HG03439 (cell line): ENCODE measurements around the gene PAPPA2.
"Not testable (repeated sequence)": the region's sequence is repeated elsewhere in the genome, so short reads cannot be mapped to it uniquely, and the experiment has no call there.

Experiments used
- ATAC-seq: cut with Tn5 transposase; IDR thresholded peaks from one replicate; pipeline ENCODE4 v1.9.1; 2021; ENCODE audit warnings: mild to moderate bottlenecking, moderate library complexity; ENCODE audit not compliant: unreplicated experiment

Gene PAPPA2

DNA sequence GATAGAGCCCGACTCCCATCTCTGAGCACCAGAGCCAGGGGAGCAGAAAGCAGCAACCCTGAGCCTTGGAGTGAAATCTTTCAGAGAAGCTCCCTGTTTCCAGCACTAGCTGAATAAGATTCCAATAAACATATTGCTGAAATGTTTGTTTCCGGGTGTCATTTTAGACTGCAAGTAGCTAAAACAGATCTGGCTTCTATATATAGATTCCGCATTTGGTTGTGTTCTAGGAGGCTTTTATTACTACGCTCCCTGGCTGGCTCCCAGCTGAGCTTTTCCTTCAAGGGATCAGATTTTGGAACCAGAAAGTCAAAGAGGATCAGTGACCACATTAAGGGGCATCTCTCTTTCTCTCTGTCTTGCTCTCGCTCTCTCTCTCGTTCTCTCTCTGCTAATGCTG, 88.2 kb downstream of the PAPPA2 start:
- no peak for ATAC-seq

DNA sequence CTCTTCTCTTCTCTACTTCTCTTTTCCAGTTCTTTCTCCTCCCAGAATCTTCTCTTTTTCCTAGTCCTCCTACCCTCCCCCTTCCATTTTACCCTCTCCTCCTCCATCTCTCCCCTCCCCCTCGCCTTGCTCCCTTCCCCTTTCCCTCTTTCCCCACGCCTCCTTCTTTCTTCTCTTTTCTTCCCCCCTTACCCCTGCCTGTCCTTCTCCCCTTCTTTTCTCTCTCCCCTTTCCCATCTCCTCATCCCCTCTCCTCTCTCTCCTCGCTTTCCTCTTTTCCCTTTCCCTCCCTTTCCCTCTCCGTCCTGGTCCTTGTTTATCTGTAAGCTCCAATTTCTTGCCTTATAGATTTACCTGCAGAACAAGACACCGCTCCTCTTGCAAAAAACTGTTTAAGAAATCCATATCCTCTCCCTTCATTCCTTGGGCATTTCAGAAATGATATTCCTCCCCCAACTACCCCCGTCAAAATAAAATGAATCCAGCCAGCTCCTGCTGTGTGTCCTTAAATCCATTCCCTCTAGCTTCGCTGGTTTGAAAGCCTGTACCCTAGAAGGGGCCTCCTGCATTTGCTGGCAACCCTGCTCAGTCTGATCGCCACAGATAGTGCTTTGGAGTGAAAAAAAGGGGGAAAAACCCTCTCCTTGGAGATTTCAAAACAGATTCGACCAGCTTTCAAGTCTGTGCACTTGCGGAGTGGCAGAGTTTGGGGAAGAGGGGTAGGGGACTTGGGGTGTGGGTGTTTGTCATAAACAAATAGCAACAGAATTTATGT, 89.4 kb downstream of the PAPPA2 start:
- no peak for ATAC-seq

DNA sequence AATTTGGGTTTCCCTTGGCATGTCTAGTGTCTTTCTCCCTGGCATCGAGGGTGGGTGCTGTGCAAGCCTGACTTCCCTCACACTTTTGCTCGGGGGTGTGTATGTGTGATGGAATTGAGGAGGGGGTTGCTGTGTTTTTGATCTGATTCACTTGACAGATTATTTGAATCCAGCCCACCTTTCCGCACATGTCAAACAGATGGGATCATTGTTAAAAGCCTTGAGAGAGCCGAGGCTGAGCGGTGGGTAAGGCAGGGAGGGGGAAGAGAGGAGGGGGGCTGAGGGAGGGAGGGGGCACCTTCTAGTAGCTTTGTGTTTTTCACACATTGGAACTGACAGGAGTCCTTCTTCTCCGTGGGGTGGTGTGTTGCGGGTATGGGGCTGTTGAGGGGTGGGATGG, 90.0 kb downstream of the PAPPA2 start:
- ATAC-seq: no peak

DNA sequence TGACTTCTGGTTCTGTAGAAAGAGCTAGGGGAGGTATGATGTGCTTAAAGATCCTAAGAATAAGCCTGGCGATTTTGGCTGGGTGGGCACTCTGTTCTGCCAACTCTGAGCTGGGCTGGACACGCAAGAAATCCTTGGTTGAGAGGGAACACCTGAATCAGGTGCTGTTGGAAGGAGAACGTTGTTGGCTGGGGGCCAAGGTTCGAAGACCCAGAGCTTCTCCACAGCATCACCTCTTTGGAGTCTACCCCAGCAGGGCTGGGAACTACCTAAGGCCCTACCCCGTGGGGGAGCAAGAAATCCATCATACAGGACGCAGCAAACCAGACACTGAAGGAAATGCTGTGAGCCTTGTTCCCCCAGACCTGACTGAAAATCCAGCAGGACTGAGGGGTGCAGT, 93.3 kb downstream of the PAPPA2 start:
- ATAC-seq: no peak

DNA sequence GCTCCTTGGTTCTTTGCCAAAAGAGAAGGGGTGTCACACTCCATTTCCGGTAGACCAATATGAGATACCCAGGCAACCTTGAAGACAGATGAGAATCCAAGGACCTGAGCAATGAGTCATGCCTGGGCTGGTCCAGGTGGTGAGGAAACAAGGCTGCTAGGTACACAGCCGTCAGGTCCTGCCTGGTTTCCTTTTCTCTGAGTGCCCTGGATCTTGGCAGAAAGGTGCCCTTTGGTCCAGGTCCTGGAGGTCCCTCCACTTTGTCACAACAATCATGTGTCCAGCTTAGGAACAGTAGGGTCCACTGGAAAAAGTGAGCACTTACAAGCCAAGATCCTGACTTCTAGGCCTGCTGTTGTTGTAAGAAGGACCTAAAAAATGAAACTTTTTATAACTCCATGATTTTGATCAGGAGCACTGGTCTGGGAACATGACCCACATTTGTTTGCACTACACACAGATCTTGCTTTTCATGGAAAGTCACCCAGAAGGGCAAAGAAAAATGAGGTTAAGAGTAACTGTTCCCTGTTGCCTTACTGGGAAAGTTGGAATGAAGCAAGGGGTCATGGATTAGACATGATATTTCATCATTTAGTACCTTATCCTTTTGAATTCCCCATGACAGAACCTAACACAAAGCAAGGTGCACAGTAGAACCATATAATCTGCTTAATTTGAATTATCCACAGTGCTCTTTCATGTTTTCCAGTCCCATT, 94.7 kb downstream of the PAPPA2 start:
- ATAC-seq: no peak

DNA sequence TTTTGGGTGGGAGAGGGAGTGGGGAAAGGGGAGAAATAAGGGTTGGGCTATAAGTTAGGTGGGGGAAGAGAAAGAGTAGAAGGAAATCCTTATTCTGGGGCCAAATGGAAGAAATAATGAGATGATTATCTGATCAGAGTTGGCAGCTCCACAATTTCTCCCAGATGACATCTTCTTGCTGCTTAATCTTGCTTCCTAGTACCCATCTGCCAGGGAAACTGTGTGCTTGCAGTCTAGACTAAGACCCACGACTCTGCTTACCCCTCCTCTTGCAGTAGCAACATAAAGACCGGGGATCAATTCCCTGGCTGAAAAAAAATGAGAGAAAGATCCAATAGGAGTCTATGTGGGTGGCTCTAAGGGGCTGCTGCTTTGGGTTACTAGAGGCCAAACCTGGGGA, 95.6 kb downstream of the PAPPA2 start:
- no peak for ATAC-seq

DNA sequence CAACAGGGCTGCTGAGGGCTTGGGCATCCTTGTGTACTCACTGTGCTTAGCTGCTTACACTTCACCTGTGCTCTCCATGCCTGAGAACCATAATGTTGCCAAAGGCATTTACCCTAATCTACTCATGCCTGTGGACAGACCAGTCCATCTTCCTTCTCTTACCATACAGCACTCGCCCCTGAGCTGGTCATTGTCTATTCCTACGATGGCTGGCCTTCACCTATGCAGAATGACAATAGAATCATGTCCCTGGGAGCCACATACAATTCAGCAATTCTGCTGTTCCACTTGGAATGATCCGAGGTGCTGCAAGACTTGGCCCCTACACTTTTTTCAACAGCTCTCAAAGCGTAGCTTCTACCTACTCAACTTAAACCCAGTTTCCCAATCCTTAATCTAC, 96.5 kb downstream of the PAPPA2 start:
- no peak for ATAC-seq

DNA sequence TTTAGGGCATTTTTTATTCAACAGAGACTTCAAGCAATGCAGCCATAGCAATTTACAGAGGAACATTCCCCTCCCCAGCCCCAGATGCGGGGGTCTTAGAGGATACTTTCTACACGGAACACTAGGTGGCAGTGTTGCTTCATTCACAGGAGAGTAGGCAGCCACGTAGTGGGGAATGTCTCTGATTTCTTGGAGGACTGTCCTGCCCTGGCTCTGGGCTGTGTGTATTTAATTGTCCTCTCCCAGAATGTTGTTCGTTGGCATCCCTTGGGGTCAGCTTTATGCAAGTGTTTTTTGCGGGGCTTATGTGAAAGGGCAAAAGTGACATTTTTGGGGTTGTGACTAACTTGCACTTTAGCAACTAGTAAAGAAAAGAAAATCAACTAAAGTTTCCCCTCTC, 96.9 kb downstream of the PAPPA2 start:
- no peak for ATAC-seq

DNA sequence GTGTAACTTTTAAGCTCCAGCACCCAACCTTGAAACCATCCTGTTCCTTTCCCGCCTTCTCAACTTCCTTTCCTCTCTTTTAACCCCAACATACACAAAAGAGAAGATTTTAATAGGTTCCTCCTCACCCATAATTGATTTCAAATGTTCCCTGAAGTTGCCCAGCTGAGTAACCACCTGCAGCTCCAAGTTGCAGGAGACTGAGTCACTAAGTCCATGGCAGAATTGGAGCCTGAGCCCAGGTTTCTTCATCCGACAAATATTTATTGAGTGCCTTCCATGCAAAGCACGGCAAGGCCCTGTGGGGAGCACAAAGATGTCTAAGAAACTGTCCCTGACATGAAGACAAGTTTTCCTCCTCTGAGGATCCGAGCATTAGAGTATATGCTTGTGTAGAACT, 97.7 kb downstream of the PAPPA2 start:
- no peak for ATAC-seq

DNA sequence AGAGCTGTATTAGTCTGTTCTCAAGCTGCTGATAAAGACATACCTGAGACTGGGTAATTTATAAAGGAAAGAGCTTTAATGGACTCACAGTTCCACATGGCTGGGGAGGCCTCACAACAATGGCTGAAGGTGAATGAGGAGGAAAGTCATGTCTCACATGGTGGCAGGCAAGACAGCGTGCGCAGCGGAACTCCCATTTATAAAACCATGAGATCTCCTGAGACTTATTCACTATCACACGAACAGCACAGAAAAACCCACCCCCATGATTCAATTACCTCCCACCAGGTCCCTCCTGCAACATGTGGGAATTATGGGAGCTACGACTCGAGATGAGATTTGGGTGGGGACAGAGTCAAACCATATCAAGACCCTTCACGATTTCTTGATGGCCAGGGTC, 98.8 kb downstream of the PAPPA2 start:
- not testable (repeated sequence) for ATAC-seq

DNA sequence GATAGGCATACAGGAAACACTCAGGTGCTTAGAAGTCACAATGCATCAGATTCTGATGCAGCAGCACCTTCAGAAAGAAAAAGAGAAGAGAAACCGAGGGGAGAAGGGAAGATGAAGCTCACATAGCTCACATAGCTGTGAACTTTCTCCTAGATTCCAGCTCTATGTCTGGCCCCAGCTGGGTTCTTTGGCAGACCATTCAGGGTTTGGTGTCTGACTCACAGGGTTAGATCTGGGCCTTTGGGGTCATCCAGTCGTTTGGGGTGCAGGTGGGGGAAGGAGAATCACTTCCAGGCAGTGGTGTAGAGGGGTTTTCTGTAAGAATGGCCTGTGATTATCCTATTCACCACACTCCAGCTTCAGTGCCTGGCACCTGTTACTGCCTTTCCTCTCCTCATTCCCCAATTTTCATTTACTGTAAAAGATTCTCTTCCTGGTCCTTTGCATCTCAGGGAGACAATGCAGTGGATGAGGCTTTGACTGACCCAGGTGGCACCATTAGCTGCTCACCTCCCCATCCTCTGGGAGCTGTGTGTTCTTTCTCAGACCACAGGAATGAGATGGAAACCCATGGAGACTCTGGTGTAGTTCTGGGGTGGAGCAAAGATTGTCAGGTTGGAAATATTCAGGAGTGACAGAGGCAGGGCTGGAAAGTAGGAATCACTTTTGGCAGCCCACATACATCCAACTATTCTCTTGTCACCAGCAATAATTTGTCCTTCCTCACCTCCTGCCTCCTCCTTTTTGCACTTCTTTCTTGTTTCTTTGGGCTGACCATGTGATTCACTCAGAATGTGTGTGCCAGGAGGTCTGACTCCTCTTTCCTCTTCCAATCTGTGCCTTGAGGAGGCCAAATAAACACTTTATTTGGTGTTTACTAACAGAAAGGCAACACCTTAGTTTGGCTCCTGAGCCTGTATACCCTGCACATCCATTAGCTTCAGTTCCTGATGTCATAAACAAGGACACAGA, 103.3 kb downstream of the PAPPA2 start:
- ATAC-seq: no peak

DNA sequence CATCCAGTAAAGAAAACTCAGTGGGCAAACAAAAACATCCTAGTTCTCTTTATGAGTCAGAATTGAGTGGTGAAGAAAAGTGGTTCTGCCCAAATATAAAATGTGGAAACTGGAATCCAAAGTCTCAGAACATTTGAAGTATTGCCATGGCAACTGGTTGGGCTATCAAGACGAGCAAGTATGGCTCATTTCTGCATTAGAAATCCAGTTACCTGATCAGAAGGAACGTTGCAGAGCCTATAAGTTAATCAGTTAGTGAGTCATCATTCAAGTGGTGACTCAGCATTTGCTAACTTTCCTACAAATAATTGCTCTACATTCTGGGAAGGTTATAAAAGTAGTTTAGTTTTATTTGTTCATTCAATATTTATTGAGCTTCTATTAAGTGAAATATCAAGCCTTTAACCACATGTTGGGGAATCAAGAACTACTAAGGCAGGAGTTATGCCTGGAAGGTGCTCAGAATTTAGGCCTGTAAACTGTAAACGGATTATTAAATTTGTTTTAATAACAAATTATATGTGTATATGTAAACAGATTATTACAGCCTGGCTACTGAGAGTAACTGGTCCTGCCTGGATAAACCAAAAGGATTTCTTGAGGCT, 104.3 kb downstream of the PAPPA2 start:
- no peak for ATAC-seq

DNA sequence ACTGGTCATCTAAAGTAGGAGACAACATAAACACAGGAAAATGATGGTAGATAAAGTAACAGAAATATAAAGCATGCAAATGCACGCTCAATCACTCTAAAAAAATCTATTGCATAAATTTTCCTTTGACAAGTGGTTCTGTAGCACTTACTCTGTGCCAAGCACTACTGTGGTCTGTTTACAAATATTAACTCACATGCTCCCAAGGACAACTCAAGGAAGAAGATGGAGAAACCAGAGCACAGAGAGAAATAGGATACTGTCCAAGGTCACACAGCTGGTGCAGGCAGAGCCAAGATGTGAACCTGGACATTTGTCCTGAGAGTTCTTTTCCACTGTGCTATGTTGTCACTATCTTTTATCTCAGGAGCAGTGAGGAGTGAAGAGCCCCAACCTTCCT, 105.2 kb downstream of the PAPPA2 start:
- no peak for ATAC-seq

DNA sequence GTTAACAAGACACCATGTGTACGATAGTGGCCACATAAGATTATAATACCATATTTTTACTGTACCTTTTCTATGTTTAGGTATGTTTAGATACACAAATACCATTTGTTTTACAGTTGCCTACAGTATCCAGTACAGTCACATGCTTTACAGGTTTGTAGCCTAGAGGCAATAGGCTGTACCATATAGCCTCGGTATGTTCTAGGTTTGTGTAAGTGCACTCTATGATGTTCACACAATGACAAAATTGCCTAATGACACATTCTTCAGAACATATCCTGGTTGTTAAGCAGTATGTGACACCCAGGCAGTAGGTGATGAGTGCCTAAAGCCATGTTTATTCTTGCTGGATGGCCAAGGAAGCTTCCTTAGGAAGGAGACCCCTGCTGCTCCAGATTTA, 111.8 kb downstream of the PAPPA2 start:
- no peak for ATAC-seq

DNA sequence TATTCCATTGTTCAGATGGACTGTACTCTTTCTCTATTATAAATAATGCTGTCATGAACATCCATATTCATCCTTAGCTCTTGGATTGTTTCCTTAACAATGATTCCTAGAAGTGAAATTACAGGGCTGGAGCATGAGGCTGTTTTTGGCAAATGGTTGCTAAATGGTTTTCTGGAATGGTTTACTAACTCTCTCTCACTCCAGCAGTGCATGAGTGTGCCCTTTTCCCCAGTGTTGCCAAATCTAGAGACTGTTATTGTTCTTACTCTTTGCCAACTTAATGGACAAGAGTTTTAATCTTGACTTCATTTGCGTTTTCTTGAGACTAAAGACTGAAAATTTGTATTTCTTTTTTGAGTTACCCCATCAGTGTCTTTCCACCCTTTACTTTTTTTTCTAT, 113.0 kb downstream of the PAPPA2 start:
- no peak for ATAC-seq

DNA sequence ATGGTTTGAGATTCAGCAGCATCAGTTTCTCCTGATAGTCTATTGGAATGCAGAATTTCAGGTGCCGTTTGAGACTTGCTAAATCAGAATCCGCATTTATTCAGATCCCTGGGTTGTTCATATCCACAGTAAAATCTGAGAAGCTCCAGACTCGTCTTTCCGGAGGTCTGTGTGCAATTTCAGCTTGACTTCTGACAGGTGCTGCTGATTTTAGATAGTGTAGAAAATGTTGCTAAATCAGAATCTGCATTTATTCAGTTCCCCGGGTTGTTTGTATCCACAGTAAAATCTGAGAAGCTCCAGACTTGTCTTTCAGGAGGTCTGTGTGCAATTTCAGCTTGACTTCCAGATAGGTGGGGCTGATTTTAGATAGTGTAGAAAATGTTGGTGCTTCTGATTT, 113.7 kb downstream of the PAPPA2 start:
- ATAC-seq: no peak

DNA sequence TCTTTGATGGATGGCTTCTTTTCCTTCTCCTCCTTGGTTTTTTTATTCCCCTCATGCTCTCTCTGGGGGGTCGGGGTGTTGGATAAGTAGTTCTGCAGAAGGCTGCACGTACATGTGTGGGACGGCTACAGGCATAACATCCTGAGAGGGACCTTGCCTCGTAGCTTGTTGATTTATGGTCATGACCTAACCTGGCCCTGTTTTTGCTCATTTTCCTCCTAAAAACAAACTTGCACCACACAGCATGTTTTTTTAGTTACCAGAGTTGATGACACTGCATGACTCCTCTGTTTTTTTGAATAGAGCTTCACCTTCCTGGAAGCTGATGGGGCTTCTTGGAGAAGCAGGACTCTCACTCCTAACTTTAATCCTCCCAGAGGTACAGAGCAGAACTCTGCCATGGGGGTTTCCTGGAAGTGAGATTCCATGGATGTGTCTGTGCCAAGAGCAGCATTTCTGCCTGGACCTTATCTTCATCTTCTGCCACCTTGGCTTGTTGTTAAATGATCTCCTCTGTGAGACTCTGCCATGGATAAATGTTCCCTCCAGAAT, 114.7 kb downstream of the PAPPA2 start:
- no peak for ATAC-seq

DNA sequence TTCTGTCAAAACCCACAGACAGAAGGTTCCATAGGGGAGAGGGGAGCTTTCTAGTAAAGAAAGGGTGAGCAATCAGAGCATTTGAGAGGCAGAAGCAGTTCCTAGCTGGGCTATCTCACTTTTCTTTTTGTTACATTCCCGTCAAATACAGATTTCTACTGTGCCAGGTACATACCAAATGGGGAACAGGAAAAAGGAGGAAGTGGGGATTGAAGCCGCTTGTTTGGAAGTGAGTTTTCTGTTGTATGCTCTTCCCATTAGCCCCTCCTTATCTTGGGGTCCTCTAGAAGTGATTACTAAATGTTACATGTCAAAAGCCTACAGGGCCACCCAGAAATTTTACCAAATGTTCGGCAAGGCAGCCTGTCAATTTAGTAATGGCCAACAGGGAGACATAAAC, 116.1 kb downstream of the PAPPA2 start:
- ATAC-seq: no peak

DNA sequence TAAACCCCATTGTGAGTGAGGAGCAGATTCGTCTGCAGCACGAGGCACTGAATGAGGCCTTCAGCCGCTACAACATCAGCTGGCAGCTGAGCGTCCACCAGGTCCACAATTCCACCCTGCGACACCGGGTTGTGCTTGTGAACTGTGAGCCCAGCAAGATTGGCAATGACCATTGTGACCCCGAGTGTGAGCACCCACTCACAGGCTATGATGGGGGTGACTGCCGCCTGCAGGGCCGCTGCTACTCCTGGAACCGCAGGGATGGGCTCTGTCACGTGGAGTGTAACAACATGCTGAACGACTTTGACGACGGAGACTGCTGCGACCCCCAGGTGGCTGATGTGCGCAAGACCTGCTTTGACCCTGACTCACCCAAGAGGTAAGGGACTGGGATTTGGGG, 132.2 kb downstream of the PAPPA2 start:
- no peak for ATAC-seq

DNA sequence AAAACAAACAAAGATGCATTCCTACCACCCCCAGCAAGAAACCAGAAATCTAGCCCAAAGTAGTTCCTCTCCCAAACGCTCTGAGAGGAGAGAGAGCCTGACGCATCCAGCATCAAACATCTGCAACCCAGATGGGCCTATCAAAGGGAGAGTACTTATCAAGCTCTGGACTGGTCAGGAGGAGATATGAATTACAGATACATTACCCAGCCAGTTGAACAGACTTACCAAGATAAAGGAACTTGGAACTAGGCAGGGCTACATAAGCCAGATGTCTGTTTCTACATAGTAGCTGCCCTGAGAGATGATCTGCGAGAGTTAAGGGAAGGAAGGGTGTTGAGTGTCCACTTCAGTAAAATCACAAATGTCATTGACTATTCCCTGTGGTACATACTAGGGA, 138.4 kb downstream of the PAPPA2 start:
- no peak for ATAC-seq
